Vagina (tissue), 2 donors: ENCODE results near the gene NONO.
"Not testable (repeated sequence)": the region's sequence is repeated elsewhere in the genome, so short reads cannot be mapped to it uniquely, and the experiment has no call there.

Experiments used
- CTCF ChIP-seq, 3 experiments: fragments of 450-650 bp in 2 of 3; fragments of 200-600 bp in 1 of 3; sonication (generic) in 1 of 3; IDR thresholded peaks; one replicate each; pipeline ENCODE4 v1.5.1; 2017 to 2019; ENCODE audit warnings: antibody characterized with exemption in 3 of 3, mild to moderate bottlenecking in 2 of 3, moderate library complexity in 2 of 3
- POLR2AphosphoS5 ChIP-seq, 2 donors: sonication (generic); formaldehyde crosslinking; IDR thresholded peaks; one replicate each; pipeline ENCODE4 v1.9.0; 2017; ENCODE audit warnings: antibody characterized with exemption in 2 of 2, mild to moderate bottlenecking in 2 of 2, low read depth in 1 of 2; ENCODE audit not compliant: insufficient read depth in 1 of 2

DNA sequence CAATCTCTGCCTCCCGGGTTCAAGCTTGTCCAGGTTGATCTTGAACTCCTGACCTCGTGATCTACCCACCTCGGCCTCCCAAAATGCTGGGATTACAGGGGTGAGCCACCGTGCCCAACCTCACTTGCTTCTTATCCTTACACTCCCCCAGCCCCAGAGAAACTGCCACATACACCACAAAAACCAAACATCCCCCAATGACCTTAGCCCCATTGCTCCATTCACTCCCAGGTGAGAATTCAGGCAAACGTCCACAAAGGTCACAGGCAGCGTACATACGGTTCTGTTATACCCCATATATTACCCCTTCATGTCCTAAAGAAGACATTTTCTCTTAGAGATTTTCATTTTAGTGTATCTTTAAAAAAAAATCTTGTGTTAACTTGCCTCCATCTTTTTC lies 17.1 kb downstream of the NONO start:
- TF ChIP-seq CTCF (IDR thresholded peaks at IDR 0.05); POLR2AphosphoS5 (IDR thresholded peaks at IDR 0.05; ENCODE audit: insufficient read depth in 1 of 2, low read depth in 1 of 2): not testable (repeated sequence)
